GM12892 (cell line): ENCODE data around the gene EPB41.

Experiments used
- POLR2A ChIP-seq: IDR thresholded peaks from 2 replicates; pipeline ENCODE4 v1.6.1; 2011; ENCODE audit warnings: low read depth, low read length, control low read depth
- POLR2AphosphoS5 ChIP-seq: IDR thresholded peaks from 2 replicates; pipeline ENCODE4 v1.6.1; 2011; ENCODE audit warnings: low read depth, low read length, control low read depth
- TAF1 ChIP-seq: IDR thresholded peaks from 2 replicates; pipeline ENCODE4 v1.6.1; 2011; ENCODE audit warnings: low read depth, mild to moderate bottlenecking, control low read depth, low read length, borderline replicate concordance

GRCh38 chr1:29047142-29047541, 132.8 kb downstream of the EPB41 start:
- TF ChIP-seq TAF1 = no peak
- TF ChIP-seq POLR2AphosphoS5 = no peak
- no peak for TF ChIP-seq POLR2A
